Epithelial cell of proximal tubule (primary cell): ENCODE results near the gene AGBL1. TPM values are rescaled to one million over a fixed set of nuclear protein-coding genes. Genes with fewer than 3 reads are reported as not detected.

ENCODE experiments used
- DNase-seq: peaks from one replicate; pipeline ENCODE4 v3.0.0-alpha.2; 2011; ENCODE audit warnings: low read depth
- H3K4me3 ChIP-seq: 2 replicates; pipeline ENCODE4 v1.5.1; 2011; ENCODE audit warnings: low read depth, mild to moderate bottlenecking, low read length
- CTCF ChIP-seq: conservative IDR thresholded peaks from 2 replicates; pipeline ENCODE4 v1.5.1; 2012; ENCODE audit warnings: low read depth, mild to moderate bottlenecking, low read length
- total RNA-seq: library from RNA; depleted of rRNA; stranded (reverse); fragments of >200 nt; gene quantifications from 2 replicates; pipeline ENCODE4 v1.2.3, GENCODE V29; 2015

The AGBL1 gene
- total RNA-seq, 1 donor from 2014 or later: not detected

DNA sequence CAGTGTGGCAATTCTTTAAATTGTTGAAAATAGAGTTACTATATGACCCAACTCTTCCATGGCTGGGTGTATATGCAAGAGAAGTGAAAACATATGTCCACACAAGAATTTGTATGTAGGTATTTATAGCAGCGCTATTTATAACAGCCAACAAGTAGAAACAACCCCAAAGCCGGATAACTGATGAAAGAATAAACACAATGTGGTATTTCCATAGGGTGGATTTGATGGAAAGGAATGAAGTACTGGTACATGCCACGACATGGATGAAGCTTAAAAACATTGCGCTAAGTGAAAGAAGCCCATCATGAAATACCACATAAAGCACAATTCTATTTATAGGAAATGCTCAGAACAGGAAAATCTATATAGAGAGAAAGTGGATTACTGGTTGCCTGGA, 554.5 kb downstream of the AGBL1 start:
- H3K4me3 ChIP-seq: no peak overlapping the region
- no peak for TF ChIP-seq CTCF
- DNase-seq: no peak

GRCh38 chr15:86634992-86635638, 555.4 kb downstream of the AGBL1 start:
- no peak for TF ChIP-seq CTCF
- DNase-seq: no peak
- H3K4me3 ChIP-seq: no peak overlapping the region

- H3K4me3 ChIP-seq: no peak overlapping the region
- DNase-seq: no peak
- no peak for TF ChIP-seq CTCF
Observed at GRCh38 chr15:86644339-86644738, 564.7 kb downstream of the AGBL1 start.

DNA sequence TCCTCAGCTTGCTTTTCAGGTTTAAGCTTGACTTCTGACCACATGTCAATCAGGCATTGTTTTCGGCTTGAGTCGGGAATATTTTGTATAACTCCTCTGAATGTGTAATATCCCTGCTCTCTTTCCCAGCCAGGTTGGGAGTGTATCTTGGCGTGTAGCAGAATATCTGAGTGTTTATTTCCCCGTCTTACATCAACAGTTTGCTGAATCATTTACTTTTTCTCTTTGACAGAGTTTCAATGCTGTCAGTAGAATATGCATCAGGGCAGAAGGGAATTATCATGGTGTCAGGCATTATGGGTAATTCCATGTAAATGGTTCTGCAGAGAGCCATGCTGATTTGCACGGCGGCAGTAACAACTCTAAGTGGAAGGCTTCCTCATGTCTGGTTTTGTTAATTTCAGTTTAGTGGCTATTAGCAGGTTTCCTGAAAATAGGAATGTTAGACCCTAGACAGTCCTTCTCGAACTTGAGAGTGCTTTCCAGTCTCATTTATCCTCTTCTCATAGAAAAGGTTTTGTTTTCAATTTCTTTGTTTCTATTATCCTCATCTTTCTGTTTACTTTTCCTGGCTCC, 566.3 kb downstream of the AGBL1 start:
- H3K4me3 ChIP-seq: no peak overlapping the region
- DNase-seq: no peak
- TF ChIP-seq CTCF: no peak

GRCh38 chr15:86647810-86648440, 568.3 kb downstream of the AGBL1 start:
- H3K4me3 ChIP-seq: no peak overlapping the region
- no peak for DNase-seq
- no peak for TF ChIP-seq CTCF

DNA sequence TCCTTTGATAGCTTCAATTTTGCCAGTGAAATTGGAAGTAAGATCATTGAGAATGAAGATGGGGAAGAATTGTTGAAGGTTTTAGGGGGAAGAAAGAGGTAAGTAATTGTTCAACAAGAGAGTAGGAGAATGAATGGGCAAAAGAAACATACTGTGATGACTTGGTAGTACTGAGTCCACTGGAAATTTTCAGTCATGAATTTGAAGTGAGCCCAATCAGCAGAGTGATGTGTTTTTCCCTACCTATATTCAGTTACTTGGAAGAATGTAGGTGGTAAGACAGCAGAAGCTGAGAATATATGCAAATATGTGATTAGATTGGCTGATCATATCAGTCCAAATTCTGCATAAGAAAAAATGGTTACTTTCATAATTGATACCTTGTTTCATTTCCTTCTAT, 569.6 kb downstream of the AGBL1 start:
- no peak overlapping the region for H3K4me3 ChIP-seq
- DNase-seq: no peak
- TF ChIP-seq CTCF: no peak

- no peak overlapping the region for H3K4me3 ChIP-seq
- DNase-seq: no peak
- no peak for TF ChIP-seq CTCF
Observed at GRCh38 chr15:86650094-86650493, 570.4 kb downstream of the AGBL1 start.
